H1 (cell line): ENCODE measurements around the gene TRIM9. TPM values are rescaled to one million over a fixed set of nuclear protein-coding genes. Genes with fewer than 3 reads are reported as not detected.
A peak's percentile ranks its signal among the peaks of the same experiment; 100 is the strongest.

ENCODE experiments used
- CTCF ChIA-PET: fragments of 300-600 bp; sonication (Branson Sonifier 250); formaldehyde crosslinking; loops from one replicate; lab custom pipeline; 2021; ENCODE audit not compliant: partially characterized antibody; lab: Charles Lee
- POLR2A ChIA-PET: fragments of 300-600 bp; sonication (Branson Sonifier 250); formaldehyde crosslinking; loops from one replicate; lab custom pipeline; 2021; ENCODE audit warnings: inconsistent platforms; ENCODE audit not compliant: partially characterized antibody; lab: Charles Lee
- DNase-seq, 2 experiments: peaks; one replicate each; pipeline versions ENCODE4 v3.0.0 to v3.0.0-alpha.2; 2010 to 2022; ENCODE audit warnings: low spot score in 2 of 2, low read depth in 1 of 2, mixed read lengths in 1 of 2
- FAIRE-seq: peaks from 2 replicates; lab custom pipeline; 2011; peaks lifted over from hg19 to GRCh38; lab: Jason Lieb, UNC
- H2AFZ ChIP-seq: 2 replicates; pipeline ENCODE4 v1.8.1; 2012; ENCODE audit warnings: low read length, inconsistent platforms
- H2AK5ac ChIP-seq: 2 replicates; pipeline ENCODE4 v1.6.1; 2013; ENCODE audit warnings: low read depth, low read length
- H2BK120ac ChIP-seq: replicated peaks from 2 replicates; pipeline ENCODE3; 2013; ENCODE audit warnings: low read depth, low read length, inconsistent platforms
- H2BK12ac ChIP-seq: 2 replicates; pipeline ENCODE4 v1.6.1; 2013; ENCODE audit warnings: low read depth, low read length
- H2BK15ac ChIP-seq: 2 replicates; pipeline ENCODE4 v1.6.1; 2013; ENCODE audit warnings: low read length
- H2BK20ac ChIP-seq: 2 replicates; pipeline ENCODE4 v1.6.1; 2013; ENCODE audit warnings: low read length
- H2BK5ac ChIP-seq: 2 replicates; pipeline ENCODE4 v1.6.1; 2013; ENCODE audit warnings: low read depth, low read length
- H3K14ac ChIP-seq: 2 replicates; pipeline ENCODE4 v1.6.1; 2013; ENCODE audit warnings: inconsistent platforms; ENCODE audit not compliant: insufficient read length
- H3K18ac ChIP-seq: 2 replicates; pipeline ENCODE4 v1.6.1; 2013; ENCODE audit warnings: low read length; ENCODE audit errors: extremely low read depth
- H3K23ac ChIP-seq: 2 replicates; pipeline ENCODE4 v1.6.1; 2013; ENCODE audit warnings: inconsistent platforms; ENCODE audit not compliant: insufficient read length
- H3K23me2 ChIP-seq: 2 replicates; pipeline ENCODE4 v1.6.1; 2013; ENCODE audit warnings: low read depth, low read length
- H3K27ac ChIP-seq: 2 replicates; pipeline ENCODE4 v1.6.1; 2011; ENCODE audit warnings: low read depth, low read length, inconsistent platforms
- H3K27me3 ChIP-seq, 4 experiments: replicated peaks in 1 of 4; 1 replicate in 1 of 4; 2 replicates in 3 of 4; pipeline versions ENCODE4 v1.6.1 to v1.8.1; 2011 to 2013; ENCODE audit warnings: low read length in 3 of 4, mild to moderate bottlenecking in 3 of 4, inconsistent platforms in 2 of 4, mixed read lengths in 2 of 4, moderate library complexity in 1 of 4; ENCODE audit not compliant: control insufficient read depth in 3 of 4, insufficient read depth in 3 of 4; ENCODE audit errors: extremely low read depth in 1 of 4
- H3K36me3 ChIP-seq, 4 experiments: 2 replicates each; pipeline versions ENCODE4 v1.6.1 to v1.8.1; 2011 to 2013; ENCODE audit warnings: mild to moderate bottlenecking in 4 of 4, low read length in 3 of 4, moderate library complexity in 2 of 4, control low read depth in 1 of 4, inconsistent platforms in 1 of 4; ENCODE audit not compliant: insufficient read depth in 4 of 4, control insufficient read depth in 2 of 4
- H3K4ac ChIP-seq: replicated peaks from 2 replicates; pipeline ENCODE3; 2013; ENCODE audit warnings: low read length, low read depth, mixed read lengths, inconsistent platforms; ENCODE audit not compliant: insufficient read length
- H3K4me1 ChIP-seq, 4 experiments: replicated peaks in 1 of 4; 1 replicate in 1 of 4; 2 replicates in 3 of 4; pipeline versions ENCODE4 v1.6.1 to v1.8.1; 2011 to 2013; ENCODE audit warnings: low read length in 3 of 4, inconsistent platforms in 2 of 4, mixed read lengths in 1 of 4; ENCODE audit not compliant: insufficient read depth in 4 of 4, control insufficient read depth in 3 of 4
- H3K4me2 ChIP-seq, 2 experiments: 2 replicates each; pipeline versions ENCODE4 v1.6.1 to v1.8.1; 2011 to 2013; ENCODE audit warnings: low read depth in 2 of 2, low read length in 2 of 2, control low read depth in 1 of 2, inconsistent platforms in 1 of 2, mild to moderate bottlenecking in 1 of 2; ENCODE audit not compliant: insufficient read depth in 1 of 2
- H3K4me3 ChIP-seq, 4 experiments: fragments of 200-600, 300-600 bp in 1 of 4; sonication (generic), shearing (Covaris generic), sonication (Bioruptor Twin) in 1 of 4; 2 replicates each; pipeline versions ENCODE4 v1.5.1 to v1.8.1; 2011 to 2016; ENCODE audit warnings: low read length in 4 of 4, low read depth in 3 of 4, control low read depth in 2 of 4, inconsistent platforms in 2 of 4, mild to moderate bottlenecking in 2 of 4, mixed read lengths in 1 of 4, moderate library complexity in 1 of 4; ENCODE audit not compliant: insufficient read depth in 2 of 4; ENCODE audit errors: extremely low read depth in 1 of 4
- H3K56ac ChIP-seq: replicated peaks from 2 replicates; pipeline ENCODE3; 2013; ENCODE audit warnings: low read depth, mild to moderate bottlenecking, mixed read lengths, low read length, inconsistent platforms; ENCODE audit not compliant: insufficient read length
- H3K79me1 ChIP-seq: 2 replicates; pipeline ENCODE4 v1.6.1; 2013; ENCODE audit warnings: low read depth, low read length, control low read depth
- H3K79me2 ChIP-seq, 2 experiments: 2 replicates each; pipeline versions ENCODE4 v1.6.1 to v1.8.1; 2012 to 2013; ENCODE audit warnings: low read length in 2 of 2, mild to moderate bottlenecking in 2 of 2, inconsistent platforms in 1 of 2; ENCODE audit not compliant: insufficient read depth in 2 of 2, control insufficient read depth in 1 of 2
- H3K9ac ChIP-seq, 4 experiments: replicated peaks in 1 of 4; 1 replicate in 1 of 4; 2 replicates in 3 of 4; pipeline versions ENCODE4 v1.6.1 to v1.8.1; 2011 to 2013; ENCODE audit warnings: low read depth in 3 of 4, low read length in 3 of 4, control low read depth in 2 of 4, mild to moderate bottlenecking in 2 of 4, moderate library complexity in 2 of 4, inconsistent platforms in 1 of 4; ENCODE audit errors: extremely low read depth in 1 of 4
- H3K9me3 ChIP-seq, 2 experiments: 2 replicates each; pipeline versions ENCODE4 v1.6.1 to v1.8.1; 2012 to 2013; ENCODE audit warnings: mild to moderate bottlenecking in 2 of 2, moderate library complexity in 2 of 2, control low read depth in 1 of 2, inconsistent platforms in 1 of 2, low read depth in 1 of 2, low read length in 1 of 2, mixed read lengths in 1 of 2; ENCODE audit not compliant: insufficient read depth in 2 of 2
- H4K20me1 ChIP-seq, 2 experiments: replicated peaks in 1 of 2; 2 replicates each; pipeline versions ENCODE3 to v1.8.1; 2011 to 2013; ENCODE audit warnings: inconsistent platforms in 2 of 2, low read length in 2 of 2, mild to moderate bottlenecking in 1 of 2; ENCODE audit not compliant: insufficient read depth in 2 of 2, control insufficient read depth in 1 of 2
- H4K5ac ChIP-seq: 2 replicates; pipeline ENCODE4 v1.6.1; 2013; ENCODE audit warnings: low read length, low read depth, mixed read lengths, inconsistent platforms; ENCODE audit not compliant: insufficient read length
- H4K8ac ChIP-seq: 2 replicates; pipeline ENCODE4 v1.8.0; 2013; ENCODE audit warnings: mild to moderate bottlenecking, moderate library complexity, low read length, inconsistent platforms; ENCODE audit not compliant: insufficient read depth; ENCODE audit errors: extremely low read depth
- H4K91ac ChIP-seq: replicated peaks from 2 replicates; pipeline ENCODE3; 2013; ENCODE audit warnings: low read length, mixed read lengths, inconsistent platforms; ENCODE audit not compliant: insufficient read length
- HDAC2 ChIP-seq, 2 experiments: fragments of 300-600 bp in 1 of 2; sonication (generic) in 1 of 2; IDR thresholded peaks; 2 replicates each; pipeline ENCODE4 v1.6.1; 2011 to 2012; ENCODE audit warnings: low read depth in 2 of 2, low read length in 2 of 2, mild to moderate bottlenecking in 2 of 2, moderate library complexity in 2 of 2, borderline replicate concordance in 1 of 2, inconsistent platforms in 1 of 2
- NANOG ChIP-seq: IDR thresholded peaks from 2 replicates; pipeline ENCODE4 v1.6.1; 2011; ENCODE audit warnings: low read length, low read depth, mild to moderate bottlenecking, inconsistent platforms; ENCODE audit not compliant: insufficient read depth, poor library complexity, severe bottlenecking
- NRF1 ChIP-seq: IDR thresholded peaks from 2 replicates; pipeline ENCODE4 v1.6.1; 2011; ENCODE audit warnings: mild to moderate bottlenecking, low read depth, low read length, improper control_type of control experiment
- TAF7 ChIP-seq: optimal IDR thresholded peaks from 2 replicates; pipeline ENCODE3; 2011; ENCODE audit warnings: low read depth, mild to moderate bottlenecking, inconsistent platforms, low read length, moderate library complexity, borderline replicate concordance
- WGBS, 2 experiments: shearing (Covaris generic) in 1 of 2; methylation state at CpG; one replicate each; pipeline versions ENCODE4 v1.1.6 to v1.1.7; 2013 to 2015; ENCODE audit warnings: low lambda C conversion rate in 2 of 2, mixed read lengths in 2 of 2, inconsistent platforms in 1 of 2, low coverage in 1 of 2, missing lambda C conversion rate in 1 of 2; ENCODE audit not compliant: insufficient replicate concordance in 2 of 2, insufficient coverage in 1 of 2, insufficient read length in 1 of 2; ENCODE audit errors: extremely low coverage in 1 of 2, missing lambda C conversion rate in 1 of 2; 5-methylcytosine and 5-hydroxymethylcytosine counted together
- polyA plus RNA-seq, 7 experiments: library from polyadenylated mRNA; depleted of rRNA in 3 of 7; stranded (reverse) in 5 of 7; unstranded in 2 of 7; fragments of >200 nt in 5 of 7; fragments of 200-250 nt in 2 of 7; gene quantifications; 1 replicate in 5 of 7; 2 replicates in 1 of 7; 4 replicates in 1 of 7; pipeline versions ENCODE4 v1.2.1 to v1.2.3, GENCODE V29; 2011 to 2013; ENCODE audit warnings: missing spikeins in 2 of 7, mixed read lengths in 2 of 7
- total RNA-seq: library from RNA; stranded (reverse); fragmentation: NEBNext Ultra II Directional; extraction: Animal tissue kit (Norgen Biotek cat#: 25700); gene quantifications from 2 replicates; pipeline ENCODE4 v1.2.1, GENCODE V29; 2021
- TF ChIP-seq, protein P1 (sequence below): IDR thresholded peaks from 2 replicates; pipeline ENCODE4 v1.6.1; 2012; ENCODE audit warnings: inconsistent platforms

TRIM9 gene
- total and polyA plus RNA-seq, 2 of the 8 experiments (the other 6 are each of a cell fraction or from before 2014, with no cell fraction given) = 2.7 to 5.4 TPM

DNA sequence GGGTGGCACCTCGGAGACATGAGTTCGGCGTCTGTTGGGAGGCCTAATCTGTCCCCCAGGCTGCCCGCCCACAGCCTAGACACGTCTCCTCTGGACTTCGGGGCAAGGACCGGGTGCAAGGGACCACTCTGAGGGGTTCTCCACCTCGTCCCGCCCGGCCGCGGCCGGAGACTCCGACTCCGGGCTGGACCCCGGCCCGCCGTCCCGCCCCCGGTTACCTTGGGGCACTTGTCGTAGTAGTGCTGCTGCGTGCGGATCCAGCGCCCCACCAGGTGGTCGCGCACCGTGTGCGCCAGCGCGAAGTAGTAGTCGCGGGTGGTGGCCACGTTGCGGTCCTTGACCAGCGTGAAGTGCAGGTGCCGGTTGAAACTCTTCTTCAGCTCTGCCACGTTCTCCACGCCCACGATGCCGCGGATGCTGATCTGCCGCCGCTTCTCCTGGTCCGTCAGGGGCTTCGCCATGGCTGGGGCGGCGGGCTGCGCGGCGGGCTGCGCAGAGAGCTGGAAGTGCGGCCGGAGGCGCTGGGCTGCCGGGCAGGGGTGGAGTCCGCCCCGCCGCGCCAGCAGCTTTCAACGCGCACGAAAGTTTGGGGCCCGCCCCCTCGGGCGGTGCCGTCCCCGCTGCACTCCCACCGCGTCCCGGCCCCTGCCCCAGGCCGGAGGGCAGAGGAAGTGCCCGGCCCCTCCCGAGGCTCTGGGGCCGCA lies 150.8 kb downstream of the TRIM9 start, which contains the start of gene PYGL:
Gene PYGL, minus strand, starts transcription at position 541 of the 704 bp plus-strand sequence. Its CDS starts 80 bp downstream, at position 461.
- ChIA-PET POLR2A (interaction anchor here (0.7 to 1.9 kb wide), 6 partner anchors 9 to 162 kb away, joined by 3 to 7 read pairs (median 4); no protein-coding TSS in a partner anchor), CTCF (interaction anchor here (0.9 to 1.3 kb wide), 3 partner anchors 9 to 835 kb away, joined by 3 to 4 read pairs (median 3); no protein-coding TSS in a partner anchor)
- Histone ChIP-seq H3K27ac (peak within 1 kb of the TSS; percentile 27; the same call in 1 of the 2 replicates), H2AFZ (peak within 1 kb of the TSS; percentile 95), H3K56ac (peak within 1 kb of the TSS; percentile 65), H4K91ac (peak within 1 kb of the TSS; percentile 96), H3K14ac (no peak within 1 kb of the TSS), H3K9me3 (peaks cover 0 to under 1% of the 10 kb centered on the region in 2 experiments; a peak in 1 of 4 replicates), H4K5ac (no peak within 1 kb of the TSS), H2BK5ac (peak within 1 kb of the TSS; percentile 66; the same call in 1 of the 2 replicates), H2BK12ac (peak within 1 kb of the TSS; percentile 97; the same call in 1 of the 2 replicates), H3K4me3 (peak within 1 kb of the TSS; percentile 53 to 89 (median 78)), H2BK120ac (peak within 1 kb of the TSS; percentile 50), H4K8ac (no peak within 1 kb of the TSS; the same call in none of the 2 replicates), H3K4ac (no peak within 1 kb of the TSS), H4K20me1 (no peaks in the 10 kb centered on the region), H2BK15ac (peak within 1 kb of the TSS; percentile 92; the same call in 1 of the 2 replicates), H3K23ac (no peak within 1 kb of the TSS), H3K27me3 (0 out of 7 replicates have a peak, but pooled peaks cover 0 to 2% (median 0%) of the 10 kb centered on the region in 4 experiments), H3K9ac (peak within 1 kb of the TSS; percentile 58 to 73 (median 66)), H3K4me1 (peaks cover 0 to 4% (median 1%) of the 10 kb centered on the region in 4 experiments; a peak in 4 of 7 replicates), H3K18ac (peak within 1 kb of the TSS; percentile 88), H2BK20ac (no peak within 1 kb of the TSS), H3K4me2 (peak within 1 kb of the TSS; percentile 97 to 98), H3K79me1 (peaks cover 2% of the 10 kb centered on the region; the same call in 1 of the 2 replicates), H3K23me2 (peaks cover 18% of the 10 kb centered on the region), H3K79me2 (no peaks in the 10 kb centered on the region), H3K36me3 (no peaks in the 10 kb centered on the region; a peak in 1 of 8 replicates), H2AK5ac (no peak within 1 kb of the TSS)
- DNase-seq (peak in 1 of 2 experiments; percentile 88), FAIRE-seq (no peak)
- 0% methylated on average over 48 of the region's 74 CpGs; no CpG with 5 or more reads in 1 of the 2 experiments for WGBS, 2 experiments
- peak; percentile 55 for TF ChIP-seq NRF1
- TF ChIP-seq NANOG = no peak
- TF ChIP-seq TAF7 = peak; percentile 21
- 0 out of 4 replicates have a peak, but pooled peaks of 1 of the 2 experiments have one; percentile 26 for TF ChIP-seq HDAC2 (IDR thresholded peaks at IDR 0.05; ENCODE audit: borderline replicate concordance in 1 of 2, low read depth in 2 of 2, low read length in 2 of 2)
- TF ChIP-seq, protein P1, sequence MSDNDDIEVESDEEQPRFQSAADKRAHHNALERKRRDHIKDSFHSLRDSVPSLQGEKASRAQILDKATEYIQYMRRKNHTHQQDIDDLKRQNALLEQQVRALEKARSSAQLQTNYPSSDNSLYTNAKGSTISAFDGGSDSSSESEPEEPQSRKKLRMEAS = peak; percentile 82
